ENCODE data around the gene SYTL2. TPM values are rescaled to one million over a fixed set of nuclear protein-coding genes. Genes with fewer than 3 reads are reported as not detected.
A peak's percentile ranks its signal among the peaks of the same experiment; 100 is the strongest.

SYTL2 gene
- total and polyA plus RNA-seq, 12 donors: 8.2 to 134 (median 19.4) TPM

DNA sequence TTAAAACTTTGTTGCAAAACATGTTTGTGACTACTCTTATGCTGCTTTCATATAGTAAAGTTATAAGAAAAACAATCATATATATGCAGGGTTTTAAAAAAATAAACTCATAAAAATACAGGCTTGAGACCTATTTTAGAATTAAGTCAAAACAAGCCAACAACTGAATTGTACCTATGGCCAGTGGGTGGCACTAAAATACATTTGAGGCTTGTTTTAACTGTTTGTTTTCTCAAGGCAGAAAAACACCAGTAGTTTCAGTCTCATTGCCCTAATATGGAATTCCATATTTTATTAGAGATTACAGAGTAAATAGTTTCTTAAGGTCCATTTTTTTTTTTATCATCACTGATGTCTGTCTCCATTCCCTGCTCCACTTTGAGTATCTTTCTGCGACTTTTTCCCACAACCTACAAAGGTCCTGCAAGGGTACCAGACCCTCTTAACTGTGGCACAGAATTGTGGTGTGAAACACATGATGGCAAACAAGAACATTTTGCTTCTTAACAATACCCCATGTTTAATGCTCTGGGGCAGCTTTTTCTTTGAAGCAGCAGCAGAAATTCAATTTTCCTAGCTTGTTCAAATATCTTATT, 116.5 kb downstream of the SYTL2 start:
- Histone ChIP-seq H3K4me3 (no peak overlapping the region), H3K27me3 (no peaks in the 10 kb centered on the region), H3K27ac (no peak overlapping the region), H3K4me1 (replicated peaks in 1 of 2) (no peaks in the 10 kb centered on the region), H3K9me3 (replicated peaks in 1 of 3) (no peaks in the 10 kb centered on the region), H3K36me3 (replicated peaks in 1 of 2) (no peaks in the 10 kb centered on the region)
- TF ChIP-seq, protein P1, sequence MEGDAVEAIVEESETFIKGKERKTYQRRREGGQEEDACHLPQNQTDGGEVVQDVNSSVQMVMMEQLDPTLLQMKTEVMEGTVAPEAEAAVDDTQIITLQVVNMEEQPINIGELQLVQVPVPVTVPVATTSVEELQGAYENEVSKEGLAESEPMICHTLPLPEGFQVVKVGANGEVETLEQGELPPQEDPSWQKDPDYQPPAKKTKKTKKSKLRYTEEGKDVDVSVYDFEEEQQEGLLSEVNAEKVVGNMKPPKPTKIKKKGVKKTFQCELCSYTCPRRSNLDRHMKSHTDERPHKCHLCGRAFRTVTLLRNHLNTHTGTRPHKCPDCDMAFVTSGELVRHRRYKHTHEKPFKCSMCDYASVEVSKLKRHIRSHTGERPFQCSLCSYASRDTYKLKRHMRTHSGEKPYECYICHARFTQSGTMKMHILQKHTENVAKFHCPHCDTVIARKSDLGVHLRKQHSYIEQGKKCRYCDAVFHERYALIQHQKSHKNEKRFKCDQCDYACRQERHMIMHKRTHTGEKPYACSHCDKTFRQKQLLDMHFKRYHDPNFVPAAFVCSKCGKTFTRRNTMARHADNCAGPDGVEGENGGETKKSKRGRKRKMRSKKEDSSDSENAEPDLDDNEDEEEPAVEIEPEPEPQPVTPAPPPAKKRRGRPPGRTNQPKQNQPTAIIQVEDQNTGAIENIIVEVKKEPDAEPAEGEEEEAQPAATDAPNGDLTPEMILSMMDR (IDR thresholded peaks at IDR 0.05): peak; percentile 18 to 59 (median 44)
- no peak for TF ChIP-seq POLR2A (IDR thresholded peaks at IDR 0.05)
- 93 to 100% (median 98%) methylated on average over 1 of the region's 1 CpG for WGBS, 4 donors
- intact Hi-C loops (cut with DNase I): loop anchor here in 1 of 2 donors (10.0 kb wide), 1 partner anchor 120 kb away; the partner anchor contains the start of gene SYTL2
- peak in 1 of 7 donors; percentile 15 for DNase-seq

DNA sequence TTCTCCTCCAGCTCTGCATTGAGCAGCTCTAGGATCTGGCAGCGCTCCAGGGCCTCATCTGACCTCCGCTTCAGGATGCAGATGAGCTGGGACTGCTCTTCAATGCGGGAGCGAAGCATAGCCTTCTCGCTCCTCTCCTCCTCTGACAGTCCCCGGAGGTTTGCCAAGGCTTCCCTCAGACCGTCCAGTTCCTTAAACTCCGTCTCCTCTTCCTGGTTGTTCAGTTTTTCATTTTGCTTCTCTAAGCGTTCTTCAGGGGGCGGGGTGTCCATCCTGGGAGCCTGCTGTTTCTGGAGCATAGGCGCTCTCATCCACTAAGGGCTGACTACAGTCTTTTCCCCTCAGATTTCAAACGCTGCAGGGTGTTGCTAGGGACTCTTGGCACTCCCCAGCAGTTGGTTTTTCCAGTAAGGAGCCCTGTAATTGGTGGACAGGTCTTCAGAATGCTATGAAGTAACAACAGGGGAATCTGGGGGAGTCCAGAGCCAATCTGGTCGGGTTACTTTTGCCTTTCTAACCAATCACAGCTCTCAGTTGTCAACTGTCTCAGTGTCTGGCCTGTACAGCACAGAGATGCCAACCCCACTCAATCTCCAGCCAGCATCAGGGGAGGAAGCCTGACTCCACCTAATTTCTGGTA, 125.0 kb downstream of the SYTL2 start, which contains the start of gene CCDC89:
Gene CCDC89 (minus strand): TSS at position 376 of the 640 bp plus-strand sequence. CDS start 65 bp downstream, at position 311.
- intact Hi-C loops (cut with DNase I): no loop called here
- H3K27ac ChIP-seq: peak within 1 kb of the TSS; percentile 28 to 70 (median 33)
- TF ChIP-seq, protein P1 (IDR thresholded peaks at IDR 0.05): no peak
- peak in 1 of 2 donors; percentile 27 for TF ChIP-seq POLR2A (IDR thresholded peaks at IDR 0.05)
- H3K27me3 ChIP-seq: no peaks in the 10 kb centered on the region
- H3K4me3 ChIP-seq: peak within 1 kb of the TSS in 2 of 4 donors; percentile 11 to 36
- H3K4me1 ChIP-seq (replicated peaks in 1 of 2): peaks cover 0 to 25% of the 10 kb centered on the region in 2 donors
- 34 to 54% (median 42%) methylated on average over 13 of the region's 13 CpGs for WGBS, 4 donors
- no peaks in the 10 kb centered on the region for H3K9me3 ChIP-seq (replicated peaks in 1 of 3)
- peak; percentile 48 to 87 (median 75) for DNase-seq
- no peaks in the 10 kb centered on the region for H3K36me3 ChIP-seq (replicated peaks in 1 of 2)

DNA sequence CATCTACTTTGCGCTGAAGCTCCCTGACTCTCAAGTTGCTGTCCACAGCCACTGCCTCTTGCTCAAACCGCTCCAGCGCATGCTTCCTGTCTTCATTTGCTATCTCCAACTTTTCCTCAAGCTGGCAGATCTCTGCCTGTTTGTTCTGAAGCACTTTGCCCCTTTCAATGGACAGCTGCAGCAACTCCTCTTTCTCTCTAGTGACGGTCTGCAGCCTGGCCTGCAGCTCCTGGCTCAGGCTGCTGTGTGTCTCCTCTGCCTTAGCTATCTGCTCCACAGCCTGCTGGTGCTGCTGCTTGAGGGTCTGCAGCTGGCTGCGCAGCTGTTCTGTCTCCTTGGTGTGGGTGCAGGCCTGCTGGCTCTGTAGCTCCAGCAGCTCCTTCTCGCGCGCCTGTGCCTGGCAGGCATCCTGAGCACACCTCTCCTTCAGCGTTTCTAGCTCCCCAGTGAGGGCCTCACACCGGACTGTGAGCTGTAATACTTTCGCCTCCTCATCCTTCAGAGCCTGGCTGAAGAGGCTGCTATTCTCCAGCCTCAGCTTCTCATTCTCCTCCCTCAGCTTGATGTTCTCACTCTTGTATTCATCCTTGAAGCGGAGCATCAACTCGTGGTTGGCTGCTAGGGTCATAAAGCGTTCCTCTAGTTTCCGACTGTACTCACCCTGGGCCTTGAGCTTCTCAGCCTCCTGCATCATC, 125.7 kb downstream of the SYTL2 start:
- no peak for TF ChIP-seq POLR2A (IDR thresholded peaks at IDR 0.05)
- TF ChIP-seq, protein P1 (IDR thresholded peaks at IDR 0.05): no peak
- H3K4me1 ChIP-seq (replicated peaks in 1 of 2): peaks cover 0 to 31% of the 10 kb centered on the region in 2 donors
- intact Hi-C loops (cut with DNase I): no loop called here
- no peaks in the 10 kb centered on the region for H3K9me3 ChIP-seq (replicated peaks in 1 of 3)
- H3K36me3 ChIP-seq (replicated peaks in 1 of 2): no peaks in the 10 kb centered on the region
- peak overlapping the region; percentile 28 to 70 (median 33) for H3K27ac ChIP-seq
- peak in 1 of 7 donors; percentile 13 for DNase-seq
- 63 to 71% (median 66%) methylated on average over 15 of the region's 15 CpGs for WGBS, 4 donors
- H3K27me3 ChIP-seq: no peaks in the 10 kb centered on the region
- peak overlapping the region in 2 of 4 donors; percentile 11 to 36 for H3K4me3 ChIP-seq

Measured in adrenal gland (tissue), 12 donors.